H1 (cell line): ENCODE data around the gene HMCN1. TPM values are rescaled to one million over a fixed set of nuclear protein-coding genes. Genes with fewer than 3 reads are reported as not detected.

Source experiments
- ATF2 ChIP-seq: IDR thresholded peaks from 2 replicates; pipeline ENCODE4 v1.6.1; 2012; ENCODE audit warnings: low read length, inconsistent platforms
- EZH2 ChIP-seq: fragments of 200-600 bp; sonication (generic); IDR thresholded peaks from 2 replicates; pipeline ENCODE4 v1.7.1; 2012; ENCODE audit warnings: low read depth, mild to moderate bottlenecking, moderate library complexity, low read length, inconsistent platforms; ENCODE audit not compliant: severe bottlenecking
- SP1 ChIP-seq: IDR thresholded peaks from 2 replicates; pipeline ENCODE4 v1.6.1; 2011; ENCODE audit warnings: low read depth, low read length
- TAF7 ChIP-seq: optimal IDR thresholded peaks from 2 replicates; pipeline ENCODE3; 2011; ENCODE audit warnings: low read depth, mild to moderate bottlenecking, inconsistent platforms, low read length, moderate library complexity, borderline replicate concordance
- polyA plus RNA-seq, 7 experiments: library from polyadenylated mRNA; depleted of rRNA in 3 of 7; stranded (reverse) in 5 of 7; unstranded in 2 of 7; fragments of >200 nt in 5 of 7; fragments of 200-250 nt in 2 of 7; gene quantifications; 1 replicate in 5 of 7; 2 replicates in 1 of 7; 4 replicates in 1 of 7; pipeline versions ENCODE4 v1.2.1 to v1.2.3, GENCODE V29; 2011 to 2013; ENCODE audit warnings: missing spikeins in 2 of 7, mixed read lengths in 2 of 7
- total RNA-seq: library from RNA; stranded (reverse); fragmentation: NEBNext Ultra II Directional; extraction: Animal tissue kit (Norgen Biotek cat#: 25700); gene quantifications from 2 replicates; pipeline ENCODE4 v1.2.1, GENCODE V29; 2021

Gene HMCN1
- total and polyA plus RNA-seq, 2 of the 8 experiments (the other 6 are each of a cell fraction or from before 2014, with no cell fraction given) = 13.8 to 14.6 TPM

GRCh38 chr1:185716095-185716494 lies 18.1 kb upstream of the HMCN1 start (continued):
- no peak for TF ChIP-seq TAF7
- no peak for TF ChIP-seq ATF2
- no peak for TF ChIP-seq SP1
- no peak for TF ChIP-seq EZH2
- TF ChIP-seq, all 59 proteins: peak for 0
